CD4-positive, CD25-positive, alpha-beta regulatory T cell (primary cell): ENCODE measurements around the gene FAM53B. TPM values are rescaled to one million over a fixed set of nuclear protein-coding genes. Genes with fewer than 3 reads are reported as not detected.

Experiments used
- ATAC-seq, 2 donors: fragments of 150-1000 bp; cut with Tn5 transposase; one replicate each; pipeline ENCODE4 v1.10.0; 2021; ENCODE audit warnings: low read depth in 2 of 2, moderate number of reproducible peaks in 2 of 2, moderate library complexity in 1 of 2
- DNase-seq, 3 donors: peaks; one replicate each; pipeline versions ENCODE4 v3.0.0 to v3.0.0-alpha.2; 2012 to 2022; ENCODE audit warnings: mixed read lengths in 1 of 3
- H3K27ac ChIP-seq: one replicate; pipeline ENCODE4 v1.7.0; 2013; ENCODE audit warnings: mild to moderate bottlenecking, low read length; ENCODE audit not compliant: insufficient read depth, poor library complexity, severe bottlenecking
- H3K27me3 ChIP-seq: one replicate; pipeline ENCODE4 v1.7.0; 2013; ENCODE audit warnings: low read length; ENCODE audit not compliant: control insufficient read depth, insufficient read depth
- H3K36me3 ChIP-seq: one replicate; pipeline ENCODE4 v1.7.0; 2013; ENCODE audit warnings: mild to moderate bottlenecking, low read length, moderate library complexity; ENCODE audit not compliant: control insufficient read depth, insufficient read depth
- H3K4me1 ChIP-seq: 2 replicates; pipeline ENCODE4 v1.7.0; 2013; ENCODE audit warnings: mild to moderate bottlenecking, low read length; ENCODE audit not compliant: insufficient read depth, control insufficient read depth, poor library complexity, severe bottlenecking
- H3K4me3 ChIP-seq: one replicate; pipeline ENCODE4 v1.7.0; 2013; ENCODE audit warnings: low read depth, mild to moderate bottlenecking, low read length, moderate library complexity
- H3K9me3 ChIP-seq, 2 experiments: 1 replicate in 1 of 2; 2 replicates in 1 of 2; pipeline ENCODE4 v1.7.0; 2013; ENCODE audit warnings: low read length in 2 of 2, mild to moderate bottlenecking in 1 of 2, moderate library complexity in 1 of 2; ENCODE audit not compliant: control insufficient read depth in 2 of 2
- H3K27ac Mint-ChIP-seq, 3 donors: one replicate each; pipeline ENCODE4 v1.8.0; 2020 to 2022; ENCODE audit warnings: mild to moderate bottlenecking in 3 of 3, mixed read lengths in 3 of 3, moderate library complexity in 2 of 3
- H3K27me3 Mint-ChIP-seq: one replicate; pipeline ENCODE4 v1.8.0; 2022; ENCODE audit warnings: mild to moderate bottlenecking, mixed read lengths
- H3K36me3 Mint-ChIP-seq: one replicate; pipeline ENCODE4 v1.8.0; 2020; ENCODE audit warnings: mixed read lengths
- H3K4me1 Mint-ChIP-seq, 4 donors: one replicate each; pipeline ENCODE4 v1.8.0; 2020 to 2022; ENCODE audit warnings: mixed read lengths in 4 of 4, mild to moderate bottlenecking in 1 of 4
- H3K4me3 Mint-ChIP-seq, 4 donors: one replicate each; pipeline ENCODE4 v1.8.0; 2020 to 2022; ENCODE audit warnings: mild to moderate bottlenecking in 4 of 4, mixed read lengths in 4 of 4, moderate library complexity in 3 of 4
- H3K9me3 Mint-ChIP-seq, 7 donors: one replicate each; pipeline ENCODE4 v1.8.0; 2020 to 2022; ENCODE audit warnings: mixed read lengths in 7 of 7, mild to moderate bottlenecking in 3 of 7, moderate library complexity in 2 of 7
- polyA plus RNA-seq, 4 donors: library from polyadenylated mRNA; unstranded; fragments of 300-500 nt; fragmentation: Illumina TruSeq; gene quantifications; one replicate each; pipeline ENCODE4 v1.2.3, GENCODE V29; 2021
- total RNA-seq: library from RNA; stranded (reverse); gene quantifications from one replicate; pipeline ENCODE4 v1.2.3, GENCODE V29; 2022

FAM53B gene
- total and polyA plus RNA-seq, 5 donors from 2014 or later = 5.8 to 116 (median 15.0) TPM

- H3K36me3 ChIP-seq = peaks cover 6% of the 10 kb centered on the region
- peaks cover 14% of the 10 kb centered on the region for H3K36me3 Mint-ChIP-seq
- H3K4me3 Mint-ChIP-seq = peak overlapping the region; percentile 16 to 88 (median 82)
- peak overlapping the region; percentile 62 for H3K27ac ChIP-seq
- H3K9me3 Mint-ChIP-seq = peaks cover 0 to 5% (median 1%) of the 10 kb centered on the region in 7 donors
- peak overlapping the region; percentile 85 to 97 (median 94) for H3K27ac Mint-ChIP-seq
- no peak for ATAC-seq
- peaks cover 15 to 94% (median 56%) of the 10 kb centered on the region in 4 donors for H3K4me1 Mint-ChIP-seq
- H3K27me3 Mint-ChIP-seq = no peaks in the 10 kb centered on the region
- no peak for DNase-seq
- peak overlapping the region; percentile 52 for H3K4me3 ChIP-seq
- H3K4me1 ChIP-seq = peaks cover 67% of the 10 kb centered on the region
- peaks cover 0 to 5% of the 10 kb centered on the region in 2 experiments for H3K9me3 ChIP-seq
- H3K27me3 ChIP-seq = no peaks in the 10 kb centered on the region
These were observed 107.0 kb downstream of the FAM53B start for GRCh38 chr10:124637091-124637700.

DNA sequence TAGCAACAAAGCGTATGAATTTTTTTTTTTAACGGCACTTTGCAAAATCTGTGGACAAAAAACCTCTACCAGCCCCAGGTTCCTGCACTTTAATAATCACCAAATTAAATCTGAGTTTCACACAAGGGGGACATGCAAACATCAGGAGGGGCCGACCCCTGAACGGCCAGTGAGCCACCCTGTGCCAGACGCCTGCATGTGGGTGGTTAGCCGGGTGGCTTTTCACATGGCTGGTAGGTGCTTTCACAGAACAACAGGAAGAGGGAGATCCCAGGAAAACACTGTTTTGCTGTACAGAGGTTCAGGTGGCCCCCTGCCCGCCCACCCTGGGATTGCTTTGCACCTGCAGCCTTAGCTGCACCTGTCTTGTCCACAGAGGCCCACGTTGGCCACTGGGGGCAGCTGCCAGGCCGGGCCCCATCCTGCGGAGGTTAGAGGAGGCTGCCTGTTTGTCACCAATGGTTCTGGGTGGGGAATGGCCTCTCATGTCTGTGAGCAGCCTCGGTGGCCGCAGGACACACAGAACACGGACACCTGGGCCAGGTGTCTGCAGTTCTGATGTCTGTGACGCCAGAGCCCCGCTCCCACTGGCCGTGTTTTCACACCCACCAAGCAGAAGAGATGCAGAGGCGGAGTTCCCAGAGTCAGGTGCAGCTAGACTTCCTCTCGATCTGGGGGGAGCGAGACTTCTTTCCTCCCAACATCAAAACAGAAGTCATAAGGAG is 107.7 kb downstream of the FAM53B start:
- peak overlapping the region; percentile 85 to 97 (median 94) for H3K27ac Mint-ChIP-seq
- H3K27ac ChIP-seq = peak overlapping the region; percentile 62
- peak overlapping the region; percentile 16 to 91 (median 84) for H3K4me3 Mint-ChIP-seq
- H3K9me3 ChIP-seq = peaks cover 0 to 5% of the 10 kb centered on the region in 2 experiments
- no peaks in the 10 kb centered on the region for H3K27me3 Mint-ChIP-seq
- H3K36me3 ChIP-seq = peaks cover 6% of the 10 kb centered on the region
- ATAC-seq (peak; percentile 50 to 62), DNase-seq (peak in 2 of 3 donors; percentile 54 to 59)
- H3K27me3 ChIP-seq = no peaks in the 10 kb centered on the region
- peaks cover 15 to 93% (median 51%) of the 10 kb centered on the region in 4 donors for H3K4me1 Mint-ChIP-seq
- H3K9me3 Mint-ChIP-seq = peaks cover 0 to 5% (median 0%) of the 10 kb centered on the region in 7 donors
- H3K36me3 Mint-ChIP-seq = peaks cover 14% of the 10 kb centered on the region
- H3K4me1 ChIP-seq = peaks cover 65% of the 10 kb centered on the region
- H3K4me3 ChIP-seq = peak overlapping the region; percentile 52

DNA sequence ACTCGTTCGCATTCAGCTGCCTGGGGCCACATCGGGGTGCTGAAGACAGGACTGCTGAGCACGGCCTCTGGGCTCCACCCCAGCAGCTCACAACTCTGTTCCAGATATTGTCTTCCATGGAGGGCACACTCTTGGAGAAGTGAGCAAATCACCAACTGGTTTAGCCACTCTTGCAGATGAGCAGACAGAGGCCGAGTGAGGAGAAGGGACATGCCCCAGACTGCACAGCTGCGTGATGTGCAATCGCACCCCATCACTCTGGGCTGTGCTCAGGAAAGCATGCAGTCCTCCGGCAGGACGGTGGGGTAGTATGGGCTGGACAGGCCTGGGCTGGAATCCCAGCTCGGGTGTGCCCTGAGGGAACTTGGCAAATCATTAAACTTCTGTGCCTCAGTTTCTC is 111.6 kb downstream of the FAM53B start:
- no peak overlapping the region for H3K27ac ChIP-seq
- H3K9me3 ChIP-seq = peaks cover 0 to 5% of the 10 kb centered on the region in 2 experiments
- no peak overlapping the region for H3K4me3 ChIP-seq
- peaks cover 14% of the 10 kb centered on the region for H3K36me3 Mint-ChIP-seq
- H3K4me1 Mint-ChIP-seq = peaks cover 8 to 86% (median 48%) of the 10 kb centered on the region in 4 donors
- peak overlapping the region in 1 of 4 donors; percentile 15 for H3K4me3 Mint-ChIP-seq
- peaks cover 0 to 5% (median 0%) of the 10 kb centered on the region in 7 donors for H3K9me3 Mint-ChIP-seq
- H3K36me3 ChIP-seq = peaks cover 6% of the 10 kb centered on the region
- DNase-seq = no peak
- H3K27ac Mint-ChIP-seq = peak overlapping the region in 2 of 3 donors; percentile 45 to 92
- no peak for ATAC-seq
- H3K27me3 ChIP-seq = no peaks in the 10 kb centered on the region
- H3K4me1 ChIP-seq = peaks cover 38% of the 10 kb centered on the region
- H3K27me3 Mint-ChIP-seq = no peaks in the 10 kb centered on the region

GRCh38 chr10:124632064-124632531 is 112.1 kb downstream of the FAM53B start:
- Mint-ChIP-seq H3K4me3 (peak overlapping the region in 1 of 4 donors; percentile 21), H3K9me3 (peaks cover 0 to 5% (median 0%) of the 10 kb centered on the region in 7 donors), H3K27ac (peak overlapping the region in 1 of 3 donors; percentile 20), H3K27me3 (no peaks in the 10 kb centered on the region), H3K4me1 (peaks cover 8 to 86% (median 47%) of the 10 kb centered on the region in 4 donors), H3K36me3 (peaks cover 14% of the 10 kb centered on the region)
- Histone ChIP-seq H3K36me3 (peaks cover 6% of the 10 kb centered on the region), H3K4me1 (peaks cover 38% of the 10 kb centered on the region), H3K27me3 (no peaks in the 10 kb centered on the region), H3K9me3 (peaks cover 0 to 5% of the 10 kb centered on the region in 2 experiments), H3K27ac (peak overlapping the region; percentile 7), H3K4me3 (no peak overlapping the region)
- ATAC-seq (peak in 1 of 2 donors; percentile 18), DNase-seq (peak in 1 of 3 donors; percentile 45)

- no peak overlapping the region for H3K27ac ChIP-seq
- no peak for DNase-seq
- ATAC-seq = no peak
- Mint-ChIP-seq H3K36me3 (peaks cover 14% of the 10 kb centered on the region), H3K4me3 (peak overlapping the region in 1 of 4 donors; percentile 63), H3K9me3 (peaks cover 0 to 5% (median 0%) of the 10 kb centered on the region in 7 donors), H3K27me3 (no peaks in the 10 kb centered on the region), H3K4me1 (peaks cover 7 to 80% (median 42%) of the 10 kb centered on the region in 4 donors), H3K27ac (peak overlapping the region in 2 of 3 donors; percentile 20 to 31)
- peaks cover 6% of the 10 kb centered on the region for H3K36me3 ChIP-seq
- peaks cover 0 to 5% of the 10 kb centered on the region in 2 experiments for H3K9me3 ChIP-seq
- no peaks in the 10 kb centered on the region for H3K27me3 ChIP-seq
- no peak overlapping the region for H3K4me3 ChIP-seq
- peaks cover 38% of the 10 kb centered on the region for H3K4me1 ChIP-seq
These were observed 113.6 kb downstream of the FAM53B start for GRCh38 chr10:124630551-124630950.

DNA sequence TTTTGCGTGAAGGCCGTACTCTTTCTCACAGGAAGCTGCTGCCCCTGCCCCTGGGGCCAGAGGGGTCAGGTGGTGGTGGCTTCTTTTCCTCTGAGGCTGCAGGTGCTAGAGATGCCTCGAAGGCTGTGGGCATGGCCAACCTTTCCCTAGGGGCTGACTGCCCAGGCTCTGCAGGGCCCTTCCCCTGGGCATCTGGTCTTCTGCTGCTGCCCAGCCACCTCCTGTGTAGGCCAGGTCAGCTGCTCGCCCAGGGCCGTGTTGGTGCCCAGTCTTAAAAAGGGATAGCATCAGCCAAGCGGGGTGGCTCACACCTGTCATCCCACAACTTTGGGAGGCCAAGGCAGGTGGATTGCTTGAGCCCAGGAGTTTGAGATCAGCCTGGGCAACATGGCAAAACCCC is 114.3 kb downstream of the FAM53B start:
- Histone ChIP-seq H3K9me3 (peaks cover 0 to 5% of the 10 kb centered on the region in 2 experiments), H3K4me1 (peaks cover 35% of the 10 kb centered on the region), H3K27me3 (no peaks in the 10 kb centered on the region), H3K36me3 (peaks cover 6% of the 10 kb centered on the region), H3K27ac (peak overlapping the region; percentile 29), H3K4me3 (no peak overlapping the region)
- H3K36me3 Mint-ChIP-seq = peaks cover 14% of the 10 kb centered on the region
- no peaks in the 10 kb centered on the region for H3K27me3 Mint-ChIP-seq
- H3K4me3 Mint-ChIP-seq = no peak overlapping the region
- peaks cover 7 to 79% (median 42%) of the 10 kb centered on the region in 4 donors for H3K4me1 Mint-ChIP-seq
- ATAC-seq = no peak
- peaks cover 0 to 5% (median 0%) of the 10 kb centered on the region in 7 donors for H3K9me3 Mint-ChIP-seq
- DNase-seq = no peak
- H3K27ac Mint-ChIP-seq = peak overlapping the region; percentile 12 to 92 (median 83)

DNA sequence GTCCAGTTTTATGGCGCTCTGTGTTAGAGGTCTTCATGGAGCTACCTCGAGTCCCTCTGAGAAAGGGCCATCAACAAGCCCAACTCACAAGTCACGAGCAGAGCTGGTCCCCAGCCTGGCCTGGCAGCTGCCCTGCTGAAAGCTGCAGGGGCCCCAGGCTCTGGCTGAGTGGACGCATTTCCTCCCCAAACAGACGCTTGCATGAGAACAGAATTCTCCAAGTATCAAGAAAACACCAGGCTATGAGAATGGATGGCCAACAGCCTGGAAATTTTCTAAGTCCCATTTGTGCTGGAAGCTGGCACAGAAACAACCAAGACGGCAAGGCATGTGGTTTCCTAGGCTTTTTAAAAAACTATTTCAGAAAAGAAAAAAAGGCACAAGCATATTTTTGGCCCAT is 114.8 kb downstream of the FAM53B start:
- peaks cover 6% of the 10 kb centered on the region for H3K36me3 ChIP-seq
- Mint-ChIP-seq H3K4me3 (peak overlapping the region in 1 of 4 donors; percentile 39), H3K27me3 (no peaks in the 10 kb centered on the region), H3K27ac (peak overlapping the region; percentile 12 to 92 (median 83)), H3K4me1 (peaks cover 7 to 78% (median 40%) of the 10 kb centered on the region in 4 donors), H3K9me3 (peaks cover 0 to 3% (median 0%) of the 10 kb centered on the region in 7 donors), H3K36me3 (peaks cover 10% of the 10 kb centered on the region)
- DNase-seq = no peak
- peaks cover 35% of the 10 kb centered on the region for H3K4me1 ChIP-seq
- H3K4me3 ChIP-seq = no peak overlapping the region
- H3K9me3 ChIP-seq = peaks cover 0 to 2% of the 10 kb centered on the region in 2 experiments
- ATAC-seq = no peak
- peak overlapping the region; percentile 29 for H3K27ac ChIP-seq
- no peaks in the 10 kb centered on the region for H3K27me3 ChIP-seq
